NCI-H82 treated with DMSO at 0.1 percent for 48 hours (cell line): ENCODE data around the gene SNX9.
"Not testable (repeated sequence)": the region's sequence is repeated elsewhere in the genome, so short reads cannot be mapped to it uniquely, and the experiment has no call there.

ENCODE experiments used
- DNase-seq: peaks from one replicate; lab custom pipeline; 2025; ENCODE audit not compliant: unreplicated experiment; lab: John Stamatoyannopoulos, UW

The SNX9 gene

DNA sequence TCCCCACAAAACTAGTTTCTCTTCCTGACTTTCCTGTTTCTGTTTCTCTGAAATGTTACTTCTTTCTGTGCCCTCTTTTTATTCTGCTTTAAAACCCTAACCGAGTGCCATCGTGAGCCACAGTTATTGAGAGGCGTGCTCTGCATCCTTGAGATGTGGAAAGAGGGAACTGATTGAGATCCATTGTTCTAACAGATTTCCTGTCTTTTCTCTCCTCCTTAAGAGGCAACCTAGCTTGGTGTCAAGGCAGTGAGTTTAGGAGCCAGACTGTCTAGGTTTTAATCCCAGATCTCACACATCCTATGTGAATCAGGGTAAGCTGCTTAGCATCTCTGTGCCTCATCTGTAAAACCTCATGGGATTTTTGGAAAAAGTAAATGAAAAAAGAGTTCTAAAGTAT is 57.5 kb downstream of the SNX9 start:
- peak; percentile 94 for DNase-seq

DNA sequence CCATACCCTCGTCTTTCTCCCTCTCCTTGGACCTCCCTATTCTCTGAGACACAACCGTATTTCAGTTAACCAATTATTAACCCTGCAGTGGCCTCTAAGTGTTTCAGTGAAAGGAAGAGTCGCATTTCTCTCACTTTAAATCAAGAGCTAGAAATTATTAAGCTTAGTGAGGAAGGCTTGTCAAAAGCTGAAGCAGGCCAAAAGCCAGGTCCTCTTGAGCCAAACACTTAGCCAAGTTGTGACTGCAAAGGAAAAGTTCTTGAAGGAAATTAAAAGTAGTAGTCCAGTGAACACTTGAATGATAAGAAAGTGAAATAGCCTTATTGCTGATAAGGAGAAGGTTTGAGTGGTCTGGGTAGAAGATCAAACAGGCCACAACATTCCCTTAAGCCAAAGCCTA is 58.3 kb downstream of the SNX9 start:
- DNase-seq, result no peak

DNA sequence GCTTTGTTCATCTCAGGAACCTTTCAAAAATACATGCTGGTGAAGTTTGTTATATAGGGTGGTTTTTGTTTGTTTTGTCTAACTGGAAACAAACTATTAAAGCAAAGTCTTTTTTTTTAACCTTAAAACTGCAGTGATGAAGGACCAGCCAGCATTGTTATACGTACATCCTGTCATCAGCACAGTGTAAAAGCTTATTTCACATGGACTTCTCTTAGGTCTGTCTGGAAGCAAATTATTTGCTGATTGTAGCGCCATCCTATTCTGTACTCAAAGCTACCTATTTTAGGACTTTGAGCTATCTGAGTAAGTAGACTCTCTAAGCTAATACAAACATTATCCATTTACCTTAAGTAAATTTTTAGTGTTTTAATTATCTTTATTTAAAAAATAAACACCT is 61.7 kb downstream of the SNX9 start:
- DNase-seq, result no peak

DNA sequence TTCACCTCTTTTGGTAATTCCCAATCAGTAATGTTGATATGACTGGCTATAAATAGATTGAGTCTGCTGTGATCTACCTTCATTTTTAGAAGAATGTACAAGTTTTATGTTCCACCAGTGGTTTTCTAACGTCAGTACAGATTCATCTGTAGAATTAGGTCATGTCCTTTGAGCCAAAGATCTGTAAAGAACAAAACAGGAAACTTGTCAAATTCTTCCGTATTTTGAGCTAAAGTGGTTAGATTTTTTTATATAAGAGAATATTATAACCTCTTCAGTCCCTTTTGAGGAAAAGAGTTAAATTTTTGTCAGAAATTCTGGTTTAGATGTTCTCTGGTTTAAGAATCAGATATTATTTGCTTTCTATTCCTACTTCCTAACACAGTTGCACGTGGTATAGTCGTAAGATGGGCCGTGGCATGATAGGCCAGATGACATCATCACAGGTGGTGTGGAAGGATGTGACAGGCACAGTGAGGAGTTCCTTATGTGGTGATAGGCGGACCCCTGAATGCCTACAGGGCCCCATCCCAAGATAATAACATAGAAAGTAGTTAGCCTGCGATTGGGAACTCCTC is 62.3 kb downstream of the SNX9 start:
- DNase-seq, result no peak

DNA sequence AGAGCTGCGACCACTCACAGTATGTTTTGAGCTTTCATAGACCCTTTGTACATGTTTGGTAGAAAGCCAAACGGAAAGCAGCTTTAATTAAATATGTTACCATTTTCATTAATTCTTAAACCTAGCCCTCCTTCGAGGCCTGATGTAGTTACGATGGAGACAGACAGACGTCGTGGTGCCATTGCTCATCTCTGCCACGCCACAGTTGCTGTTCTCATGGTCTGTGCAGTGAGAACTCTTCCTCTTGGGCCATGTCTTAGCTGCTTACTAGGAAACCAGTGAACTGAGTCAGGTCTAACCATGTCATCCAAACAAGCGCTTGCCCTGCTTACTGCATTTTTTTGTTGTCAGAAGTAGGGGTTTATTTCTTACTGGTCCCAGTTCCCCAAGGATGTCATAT is 62.8 kb downstream of the SNX9 start:
- no peak for DNase-seq

DNA sequence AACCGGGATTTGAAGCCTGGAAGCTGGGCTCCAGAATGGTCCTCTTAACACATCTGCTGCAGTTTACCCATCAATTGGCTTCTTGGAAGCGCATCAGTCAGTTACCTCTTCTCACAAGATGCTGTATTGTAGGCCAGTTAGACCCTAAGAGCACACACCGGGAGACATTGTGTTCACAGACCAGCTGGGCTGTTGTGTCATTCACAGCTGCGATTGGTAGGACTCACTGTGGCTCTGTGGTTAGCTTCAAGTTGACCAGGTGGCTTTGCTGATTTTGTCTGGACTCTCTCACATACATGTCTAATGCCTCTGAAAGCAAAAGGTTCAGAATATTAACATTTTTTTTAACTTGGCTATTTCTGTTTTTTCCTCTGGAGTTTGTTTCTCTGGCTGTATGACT is 64.8 kb downstream of the SNX9 start:
- no peak for DNase-seq

DNA sequence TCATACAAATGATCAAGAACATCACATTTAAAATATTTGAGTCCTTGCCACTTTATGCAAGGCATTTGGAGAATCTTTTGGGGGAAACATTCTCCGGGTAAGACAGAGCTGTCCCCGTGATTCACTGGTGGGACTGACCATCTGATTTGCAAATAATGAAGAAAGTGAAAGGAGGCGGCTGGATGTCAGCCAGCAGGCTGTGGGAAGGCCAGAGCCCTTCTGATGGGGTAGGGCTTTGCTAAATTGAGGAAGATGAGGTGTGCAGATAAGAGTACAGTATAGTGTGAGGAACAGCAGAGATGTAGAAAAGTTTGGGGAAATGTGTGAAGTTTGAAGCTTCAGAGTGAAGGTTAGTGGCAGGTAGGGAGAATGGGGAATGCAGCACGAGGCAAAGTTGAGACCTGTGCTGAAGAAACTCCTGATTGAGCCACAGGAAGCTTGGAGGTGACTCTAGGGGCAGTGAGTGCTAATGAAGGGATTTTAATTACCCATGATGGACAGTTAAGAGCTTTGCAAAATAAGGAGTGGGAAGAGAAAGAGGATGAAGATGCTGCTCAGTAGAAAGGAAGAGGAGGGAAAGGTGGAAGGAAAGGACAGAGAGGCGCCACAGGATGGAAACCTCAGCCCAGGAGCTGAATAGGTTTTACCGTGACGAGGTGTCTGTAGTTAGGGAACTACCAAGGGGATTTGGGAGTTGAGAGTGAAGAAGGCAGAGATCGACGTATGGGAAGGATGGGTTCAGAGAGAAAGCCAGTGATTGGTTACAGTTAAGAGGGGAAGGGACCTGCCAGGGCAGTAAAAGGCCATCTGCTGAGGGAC is 68.7 kb downstream of the SNX9 start:
- no peak for DNase-seq

DNA sequence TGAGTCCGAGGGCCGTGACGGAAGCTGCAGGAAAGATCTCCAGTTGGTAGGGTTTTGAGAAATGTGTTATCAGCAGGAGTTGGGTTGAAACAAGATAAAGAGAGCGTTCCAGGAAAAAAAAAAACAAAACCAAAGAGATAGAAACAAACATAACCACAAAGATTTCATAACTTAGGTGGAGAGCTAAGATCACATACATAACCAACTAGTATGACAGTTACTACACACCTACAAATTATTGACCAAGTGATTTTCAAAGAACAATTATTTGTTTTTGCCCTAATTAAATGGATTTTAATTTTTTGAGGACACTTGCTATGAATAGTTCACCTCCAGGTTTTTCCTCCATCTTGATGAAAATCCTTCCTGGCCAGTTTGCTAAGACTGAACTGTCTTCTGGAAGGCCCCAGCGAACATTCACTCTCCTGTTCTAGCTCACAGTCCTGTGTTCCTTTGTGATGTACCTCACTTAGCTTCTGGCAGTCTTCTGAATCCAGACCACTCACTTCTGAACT is 69.4 kb downstream of the SNX9 start:
- DNase-seq, result no peak

DNA sequence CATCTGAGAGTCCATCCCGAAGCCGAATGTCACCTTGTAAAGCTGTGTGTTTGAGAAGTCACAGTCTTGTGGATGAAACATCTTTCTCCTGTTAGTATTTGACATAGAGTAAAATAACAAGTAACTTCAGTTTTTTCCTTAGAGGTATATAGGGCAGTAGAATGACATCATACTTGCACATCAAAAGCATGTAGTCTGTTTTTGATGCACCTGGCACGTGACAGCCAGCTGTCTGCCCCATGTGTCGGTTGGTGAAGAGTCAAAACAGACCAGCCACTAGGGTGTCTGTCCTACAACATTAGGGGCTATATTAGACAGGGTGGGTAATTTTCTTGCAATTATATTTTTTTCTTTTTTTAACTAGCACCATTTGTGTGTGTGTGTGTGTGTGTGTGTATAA is 70.2 kb downstream of the SNX9 start:
- no peak for DNase-seq

DNA sequence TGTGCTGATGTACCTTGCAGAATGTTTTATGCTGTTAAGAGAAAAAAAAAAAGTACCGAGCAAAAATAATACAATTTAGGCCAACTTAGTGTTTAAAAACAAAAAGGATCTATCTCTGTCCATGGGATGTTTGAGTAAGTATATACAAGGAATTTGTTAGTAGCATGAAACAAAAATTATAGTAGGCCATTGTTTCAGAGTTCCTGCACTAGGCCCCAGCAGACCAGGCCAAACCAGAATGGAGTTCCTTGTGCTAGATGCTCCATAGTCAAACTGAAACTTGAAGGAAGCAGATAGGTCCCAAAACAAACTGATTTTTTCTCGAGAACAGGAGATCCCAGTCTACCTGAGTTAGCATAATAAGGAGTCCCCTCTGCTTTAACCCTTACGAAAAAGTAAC is 72.5 kb downstream of the SNX9 start:
- no peak for DNase-seq

DNA sequence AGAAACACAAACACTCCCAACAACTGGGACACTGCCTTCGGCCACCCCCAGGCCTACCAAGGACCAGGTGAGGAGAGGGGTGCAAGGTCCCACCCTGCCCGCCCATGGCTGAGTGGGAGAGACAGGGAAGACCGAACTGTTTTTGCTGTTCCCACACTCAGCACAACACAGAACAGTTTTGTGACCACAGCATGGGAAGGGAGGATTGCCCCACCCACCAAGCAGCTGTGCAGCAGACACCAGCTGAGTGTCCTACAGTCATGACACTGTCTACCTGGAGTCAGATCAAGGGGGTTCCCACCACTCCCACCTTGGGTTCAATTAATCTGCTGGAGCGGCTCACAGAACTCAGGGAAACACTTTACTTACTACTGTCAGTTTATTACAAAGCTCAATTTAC is 73.9 kb downstream of the SNX9 start:
- no peak for DNase-seq

DNA sequence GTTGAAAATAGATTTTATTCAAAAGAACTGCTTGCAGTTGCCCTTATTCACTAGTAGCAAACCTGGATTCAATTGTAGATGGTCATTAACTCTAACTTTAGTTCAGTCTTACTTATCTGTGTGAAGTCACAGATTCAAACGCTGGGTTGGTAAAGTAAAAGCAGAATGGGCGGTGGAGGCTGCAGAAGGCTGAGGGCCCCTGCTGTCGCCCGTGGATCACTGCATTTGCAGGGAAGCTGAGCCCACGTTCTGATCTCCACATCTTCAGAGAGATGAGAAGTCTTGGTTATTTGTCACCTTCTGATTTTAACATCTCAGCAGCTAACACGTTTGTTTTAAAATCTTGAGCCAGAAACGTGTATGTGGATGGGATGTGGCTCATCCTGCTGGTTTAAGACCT is 75.1 kb downstream of the SNX9 start:
- DNase-seq, result no peak

DNA sequence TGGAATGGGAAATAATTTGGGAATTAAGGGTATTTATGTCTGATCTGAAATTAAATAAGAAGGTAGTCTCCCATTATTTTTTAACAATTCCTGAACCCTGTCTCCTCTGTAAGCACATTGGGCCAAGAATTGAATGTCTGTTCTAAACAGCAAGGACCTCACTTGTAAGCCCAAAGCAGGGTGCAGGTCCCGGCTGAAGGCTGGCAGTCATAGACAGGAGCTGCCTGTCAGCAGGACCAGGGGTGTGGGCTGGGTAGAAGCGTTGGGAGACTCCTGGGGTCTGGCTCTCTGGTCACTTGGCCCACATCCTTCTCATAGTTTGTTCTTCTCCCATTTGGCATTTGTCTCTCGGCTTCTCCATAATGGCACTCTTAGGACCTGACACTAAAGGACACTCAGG is 75.6 kb downstream of the SNX9 start:
- DNase-seq, result no peak

DNA sequence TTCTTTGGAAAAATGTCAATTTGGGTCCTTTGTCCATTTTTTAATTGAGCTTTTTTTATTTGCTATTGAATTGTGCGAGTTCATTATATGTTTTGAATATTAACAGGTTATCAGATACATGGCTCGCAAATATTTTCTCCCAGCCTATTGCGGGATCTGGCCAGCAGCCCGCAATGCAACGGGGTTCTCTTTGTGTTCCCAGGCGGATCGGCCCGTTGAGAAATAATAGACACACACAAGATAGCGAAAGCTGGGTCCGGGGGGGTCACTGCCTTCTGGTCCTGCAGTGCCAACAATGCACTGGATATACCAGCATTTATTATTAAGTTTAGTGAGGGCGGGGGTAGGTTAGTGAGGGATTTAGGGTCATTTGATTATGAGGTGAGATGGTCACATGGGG is 77.2 kb downstream of the SNX9 start:
- DNase-seq, result not testable (repeated sequence)

DNA sequence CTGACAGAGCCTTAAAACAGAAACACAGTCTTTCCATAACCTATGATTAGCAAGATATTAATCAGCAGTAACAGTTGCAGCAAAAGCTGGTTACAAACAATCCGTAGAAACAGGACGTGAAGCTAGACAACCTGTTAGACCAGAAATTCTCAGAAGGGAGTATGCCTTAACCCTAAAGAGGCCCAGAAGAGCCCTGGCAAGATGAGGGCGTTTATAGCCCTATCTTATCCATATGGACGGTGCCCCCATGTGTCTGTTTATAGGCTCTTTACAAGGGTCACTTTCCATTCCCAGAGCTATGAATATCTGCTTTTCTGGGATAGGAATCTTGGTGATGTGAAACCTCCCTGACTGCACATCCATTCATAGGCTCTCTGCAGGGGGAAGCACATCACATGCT is 77.7 kb downstream of the SNX9 start:
- not testable (repeated sequence) for DNase-seq

DNA sequence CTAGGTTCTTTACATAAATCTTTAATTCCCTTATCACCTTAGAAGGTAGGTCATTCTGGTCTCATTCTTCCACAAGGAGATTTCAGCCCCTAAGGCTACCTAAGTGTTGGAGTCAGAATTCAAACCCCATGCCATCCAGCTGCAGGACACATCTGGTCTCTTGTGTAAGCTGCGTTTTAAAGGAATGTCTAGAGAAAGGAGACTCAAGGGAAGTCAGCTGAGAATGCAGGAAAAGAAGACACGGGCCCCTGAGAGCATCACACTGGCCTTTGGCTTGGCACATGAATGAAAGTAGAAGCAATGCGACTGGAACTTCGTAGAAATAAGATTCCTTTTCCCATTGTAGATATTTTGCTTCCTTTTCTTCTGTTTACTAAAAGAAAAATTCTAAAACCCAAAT is 82.0 kb downstream of the SNX9 start:
- DNase-seq, result no peak

DNA sequence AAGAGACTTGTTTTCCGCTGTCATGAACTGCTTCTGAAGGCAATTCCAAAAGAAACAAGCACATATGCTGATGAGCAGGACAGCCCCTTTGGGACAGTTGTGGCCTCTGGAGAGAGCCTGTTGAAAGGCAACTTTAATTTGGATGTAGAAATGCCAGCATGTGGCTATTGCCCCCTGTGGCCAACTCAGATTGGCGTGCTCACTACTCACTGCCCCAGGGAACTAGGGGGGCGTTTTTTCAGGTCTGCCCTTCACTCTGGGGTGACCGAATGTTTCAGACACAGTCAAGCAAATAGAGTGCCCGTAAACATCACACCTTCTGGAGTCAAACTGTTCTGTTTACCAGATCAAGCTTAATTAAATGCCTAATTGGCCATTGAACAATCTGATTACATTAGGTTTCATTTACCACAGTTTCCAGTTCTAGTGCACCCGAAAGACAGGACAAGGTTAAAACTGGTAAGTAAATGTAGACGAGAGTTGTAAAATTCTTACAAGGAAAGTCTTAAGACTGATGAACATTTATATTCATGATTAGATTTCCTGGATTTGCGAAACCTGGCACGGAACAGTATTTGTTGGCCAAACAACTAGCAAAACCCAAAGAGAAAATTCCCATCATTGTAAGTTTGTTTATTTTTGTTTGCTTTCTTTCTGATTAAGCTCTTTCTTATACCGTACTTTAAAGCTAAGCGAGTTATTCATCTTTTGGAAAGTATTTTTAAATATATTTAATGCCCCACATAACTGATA is 82.7 kb downstream of the SNX9 start:
- DNase-seq, result no peak

DNA sequence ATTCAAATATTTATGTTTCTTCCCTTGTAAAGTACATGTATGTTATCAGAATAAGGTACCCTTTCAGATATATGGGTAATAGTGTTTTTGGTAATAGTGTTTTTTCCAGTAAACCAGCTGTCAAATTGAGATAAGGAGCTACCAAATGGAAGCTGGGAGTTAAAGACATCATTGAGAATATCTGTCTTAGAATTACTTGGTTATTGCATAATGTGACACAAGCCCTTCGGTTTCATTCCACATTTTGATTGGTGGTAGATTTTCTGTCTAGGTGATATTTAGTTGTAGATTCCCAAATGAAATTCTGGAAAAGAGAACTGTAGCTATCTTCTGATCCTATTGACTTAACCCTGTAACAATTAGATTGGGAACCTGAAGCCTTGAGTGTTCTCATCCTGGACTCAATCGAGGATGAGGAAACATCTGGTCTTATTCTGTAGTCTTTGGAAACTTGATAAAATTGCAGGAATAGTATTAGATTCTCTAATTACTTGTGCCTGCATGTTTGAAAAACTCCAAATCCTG is 83.6 kb downstream of the SNX9 start:
- DNase-seq, result no peak

DNA sequence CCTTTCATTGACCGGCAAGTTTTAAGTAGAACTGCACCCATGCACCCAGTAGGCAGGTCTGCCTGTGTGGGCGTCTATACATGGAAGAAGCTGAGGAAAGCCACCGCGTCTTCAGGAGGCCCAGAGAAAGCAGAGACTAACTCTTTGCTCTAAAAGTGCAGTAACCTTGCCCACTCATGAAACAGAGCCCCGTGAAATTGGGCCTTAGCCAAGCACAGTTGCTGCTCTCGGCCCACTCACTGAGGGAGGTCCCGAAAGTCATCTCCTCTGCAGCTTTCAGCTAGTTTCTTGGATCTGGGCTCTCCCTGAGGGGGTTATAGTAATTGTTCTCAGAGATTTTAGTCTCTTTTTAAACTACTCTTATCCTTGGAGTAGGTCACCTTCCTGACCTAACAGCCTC is 84.6 kb downstream of the SNX9 start:
- DNase-seq, result no peak

DNA sequence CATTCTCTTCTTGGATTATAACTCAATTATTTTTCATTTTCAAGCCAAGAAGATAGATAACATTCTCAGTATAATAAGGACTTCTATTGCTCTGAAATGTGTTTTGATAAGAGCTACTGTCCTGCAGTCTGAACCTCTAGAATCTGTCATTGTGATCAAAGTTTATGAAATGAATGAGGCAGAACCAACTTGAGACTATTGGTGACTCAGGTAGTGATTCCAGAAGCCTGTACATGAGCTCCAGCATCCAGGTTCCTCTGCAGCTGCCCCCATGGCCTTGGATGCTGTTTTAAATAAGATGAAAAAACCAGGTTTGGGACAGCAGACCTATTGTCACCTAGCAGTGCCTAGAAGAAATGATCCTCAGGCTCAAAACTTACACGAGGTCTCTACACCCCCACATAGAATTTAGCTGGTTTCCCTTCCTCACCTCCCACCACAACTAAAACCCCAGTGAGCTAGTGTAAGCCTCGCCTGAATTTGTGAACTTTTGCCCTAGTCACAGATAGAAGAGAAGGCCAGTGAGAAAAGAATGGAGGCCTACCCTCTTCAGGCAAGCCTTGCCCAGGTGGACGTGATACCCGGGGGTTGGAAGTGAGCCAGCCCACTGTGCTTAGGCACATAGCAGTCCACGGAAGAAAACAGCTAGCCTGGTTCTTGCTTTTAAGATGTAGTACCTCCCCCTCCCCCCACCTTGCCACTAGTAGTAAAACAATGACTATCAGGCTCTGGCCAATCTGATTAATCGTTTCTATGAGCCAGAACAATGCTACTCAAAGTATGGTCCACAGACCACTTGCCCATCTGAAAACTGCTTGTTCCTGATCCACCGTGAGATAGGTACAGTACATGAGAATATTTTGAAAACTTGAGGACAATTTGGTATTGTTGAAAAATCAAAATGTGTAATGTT is 85.6 kb downstream of the SNX9 start:
- no peak for DNase-seq

DNA sequence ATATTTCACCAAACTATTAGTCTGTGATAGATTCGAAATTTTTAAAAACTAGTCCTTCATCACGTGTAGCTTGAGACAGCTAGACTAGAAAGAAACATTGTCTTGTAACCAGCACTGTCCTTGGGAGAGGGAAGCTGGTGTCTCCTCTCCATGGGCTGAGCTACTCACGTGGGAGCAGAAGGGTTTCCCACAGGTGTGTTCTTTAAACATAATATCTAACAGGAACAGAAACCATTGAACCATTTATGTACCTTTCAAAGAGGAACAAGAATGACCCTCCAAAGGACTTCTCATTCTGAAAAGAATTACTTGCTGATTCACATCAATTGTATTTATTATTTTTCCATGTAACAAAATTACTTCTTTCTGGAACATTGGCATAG is 86.2 kb downstream of the SNX9 start:
- DNase-seq, result no peak
